ENCODE measurements around the gene TTLL11. TPM values are rescaled to one million over a fixed set of nuclear protein-coding genes. Genes with fewer than 3 reads are reported as not detected.
A peak's percentile ranks its signal among the peaks of the same experiment; 100 is the strongest.

TTLL11 gene
- total RNA-seq, 4 donors from 2014 or later = 7.4 to 14.7 (median 11.0) TPM

DNA sequence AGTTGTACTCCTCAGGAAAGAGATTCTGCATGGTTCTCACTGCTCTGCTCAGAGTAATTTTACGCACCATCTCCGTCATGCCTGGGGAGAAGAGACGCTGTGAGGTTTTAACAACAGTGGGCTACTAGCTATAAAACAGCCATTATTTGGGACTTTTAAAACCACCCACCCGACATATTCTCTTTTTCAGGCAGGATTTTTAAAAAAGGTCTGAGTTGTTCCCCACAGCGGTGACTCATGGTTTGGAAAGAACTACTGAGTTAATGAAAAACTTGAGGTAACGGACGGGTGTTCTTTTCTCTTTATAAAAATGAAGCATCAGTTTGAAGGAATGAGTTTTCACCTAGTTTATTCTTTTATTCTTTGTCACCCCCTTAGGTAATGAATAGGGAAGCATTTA, 61.3 kb downstream of the TTLL11 start:
- no peak for DNase-seq
- TF ChIP-seq, protein P1, sequence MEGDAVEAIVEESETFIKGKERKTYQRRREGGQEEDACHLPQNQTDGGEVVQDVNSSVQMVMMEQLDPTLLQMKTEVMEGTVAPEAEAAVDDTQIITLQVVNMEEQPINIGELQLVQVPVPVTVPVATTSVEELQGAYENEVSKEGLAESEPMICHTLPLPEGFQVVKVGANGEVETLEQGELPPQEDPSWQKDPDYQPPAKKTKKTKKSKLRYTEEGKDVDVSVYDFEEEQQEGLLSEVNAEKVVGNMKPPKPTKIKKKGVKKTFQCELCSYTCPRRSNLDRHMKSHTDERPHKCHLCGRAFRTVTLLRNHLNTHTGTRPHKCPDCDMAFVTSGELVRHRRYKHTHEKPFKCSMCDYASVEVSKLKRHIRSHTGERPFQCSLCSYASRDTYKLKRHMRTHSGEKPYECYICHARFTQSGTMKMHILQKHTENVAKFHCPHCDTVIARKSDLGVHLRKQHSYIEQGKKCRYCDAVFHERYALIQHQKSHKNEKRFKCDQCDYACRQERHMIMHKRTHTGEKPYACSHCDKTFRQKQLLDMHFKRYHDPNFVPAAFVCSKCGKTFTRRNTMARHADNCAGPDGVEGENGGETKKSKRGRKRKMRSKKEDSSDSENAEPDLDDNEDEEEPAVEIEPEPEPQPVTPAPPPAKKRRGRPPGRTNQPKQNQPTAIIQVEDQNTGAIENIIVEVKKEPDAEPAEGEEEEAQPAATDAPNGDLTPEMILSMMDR (IDR thresholded peaks at IDR 0.05) = no peak
- no peak for TF ChIP-seq POLR2A (IDR thresholded peaks at IDR 0.05)
- H3K4me1 ChIP-seq = no peaks in the 10 kb centered on the region
- H3K36me3 ChIP-seq = no peaks in the 10 kb centered on the region
- peak overlapping the region; percentile 17 to 52 for H3K27ac ChIP-seq
- H3K27me3 ChIP-seq = no peaks in the 10 kb centered on the region
- no peak overlapping the region for H3K4me3 ChIP-seq
- intact Hi-C loops (cut with DNase I; ENCODE audit: low total_unique reads) = no loop called here
- H3K9me3 ChIP-seq = no peaks in the 10 kb centered on the region

DNA sequence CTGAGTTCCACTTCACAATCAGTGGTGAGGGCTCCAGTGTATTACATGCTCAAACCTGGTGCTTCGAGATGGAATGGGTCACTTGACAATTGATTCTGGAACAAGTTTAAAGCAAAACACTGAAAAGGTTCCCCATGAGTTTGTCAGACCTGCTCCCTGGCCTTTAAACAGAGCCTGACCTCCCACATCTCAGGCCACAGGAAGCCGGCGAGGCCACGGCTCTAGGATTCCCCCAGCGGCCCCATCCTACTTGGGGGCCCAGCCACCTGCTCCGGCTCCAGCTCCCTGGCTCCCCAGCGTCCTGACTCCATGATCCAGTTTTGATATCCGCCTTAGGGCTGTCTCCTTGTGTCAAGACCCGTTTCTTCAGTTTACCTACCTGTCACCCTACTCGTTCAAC, 62.0 kb downstream of the TTLL11 start:
- Histone ChIP-seq H3K27ac (no peak overlapping the region), H3K27me3 (no peaks in the 10 kb centered on the region), H3K4me3 (no peak overlapping the region), H3K9me3 (no peaks in the 10 kb centered on the region), H3K36me3 (no peaks in the 10 kb centered on the region), H3K4me1 (no peaks in the 10 kb centered on the region)
- TF ChIP-seq, protein P1 (IDR thresholded peaks at IDR 0.05) = no peak
- TF ChIP-seq POLR2A (IDR thresholded peaks at IDR 0.05) = no peak
- DNase-seq = no peak
- intact Hi-C loops (cut with DNase I; ENCODE audit: low total_unique reads) = no loop called here

DNA sequence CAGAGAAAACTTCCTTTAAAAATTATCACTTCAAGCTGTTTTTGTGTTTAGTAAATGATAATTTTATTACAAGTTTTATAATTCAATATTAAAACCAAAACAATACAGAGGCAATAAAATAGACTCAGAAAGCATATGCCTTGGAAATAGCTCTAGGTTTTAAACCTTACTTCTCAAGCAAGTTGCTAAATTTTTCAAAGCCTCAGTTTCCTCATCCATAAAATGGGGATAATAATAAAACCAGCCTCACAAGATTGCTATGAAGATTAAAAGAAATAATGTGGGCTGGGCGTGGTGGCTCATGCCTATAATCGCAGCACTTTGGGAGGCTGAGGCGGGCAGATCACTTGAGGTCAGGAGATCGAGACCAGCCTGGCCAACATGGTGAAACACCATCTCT, 62.8 kb downstream of the TTLL11 start:
- intact Hi-C loops (cut with DNase I; ENCODE audit: low total_unique reads) = no loop called here
- DNase-seq = no peak
- H3K9me3 ChIP-seq = no peaks in the 10 kb centered on the region
- TF ChIP-seq, protein P1 (IDR thresholded peaks at IDR 0.05) = no peak
- TF ChIP-seq POLR2A (IDR thresholded peaks at IDR 0.05) = no peak
- no peaks in the 10 kb centered on the region for H3K36me3 ChIP-seq
- H3K4me1 ChIP-seq = no peaks in the 10 kb centered on the region
- no peak overlapping the region for H3K27ac ChIP-seq
- no peak overlapping the region for H3K4me3 ChIP-seq
- no peaks in the 10 kb centered on the region for H3K27me3 ChIP-seq

DNA sequence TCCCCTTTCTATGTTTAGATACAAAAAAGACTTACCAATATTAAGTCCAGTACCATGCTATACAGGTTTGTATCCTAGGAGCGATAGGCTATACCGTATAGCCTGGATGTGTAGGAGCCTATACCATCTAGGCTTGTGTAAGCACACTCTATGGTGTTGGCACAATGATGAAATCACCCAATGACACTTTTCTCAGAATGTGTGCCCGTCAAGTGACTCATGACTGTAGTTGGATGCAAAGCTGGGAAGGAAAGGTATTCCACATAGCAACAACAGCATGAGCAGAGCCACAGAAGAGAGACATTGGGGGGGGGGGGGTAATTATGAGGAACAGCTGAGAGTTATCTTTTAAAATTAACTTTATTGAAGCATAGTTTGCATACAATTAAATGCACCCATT, 63.2 kb downstream of the TTLL11 start:
- DNase-seq = no peak
- TF ChIP-seq POLR2A (IDR thresholded peaks at IDR 0.05) = no peak
- TF ChIP-seq, protein P1 (IDR thresholded peaks at IDR 0.05) = no peak
- Histone ChIP-seq H3K27ac (no peak overlapping the region), H3K36me3 (no peaks in the 10 kb centered on the region), H3K4me1 (no peaks in the 10 kb centered on the region), H3K9me3 (no peaks in the 10 kb centered on the region), H3K4me3 (no peak overlapping the region), H3K27me3 (no peaks in the 10 kb centered on the region)
- intact Hi-C loops (cut with DNase I; ENCODE audit: low total_unique reads) = no loop called here

DNA sequence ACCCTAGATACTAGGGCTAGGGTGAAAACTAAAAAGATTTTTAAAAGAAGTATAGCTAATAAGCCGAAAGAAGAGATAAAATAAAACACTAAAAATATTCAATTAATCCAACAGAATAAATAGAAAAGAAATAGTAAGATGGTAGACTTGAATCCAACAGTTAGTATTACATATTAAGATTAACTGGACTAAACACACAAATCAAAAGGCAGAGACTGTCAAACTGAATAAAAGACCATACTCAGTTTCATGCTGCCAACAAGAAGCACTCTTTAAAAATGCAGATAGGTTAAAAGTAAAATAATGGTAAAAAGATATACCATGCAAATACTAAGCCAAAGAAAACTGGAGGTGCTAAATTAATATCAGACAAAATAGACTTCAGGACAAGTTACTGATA, 65.0 kb downstream of the TTLL11 start:
- Histone ChIP-seq H3K27me3 (no peaks in the 10 kb centered on the region), H3K4me3 (no peak overlapping the region), H3K9me3 (no peaks in the 10 kb centered on the region), H3K27ac (no peak overlapping the region), H3K4me1 (no peaks in the 10 kb centered on the region), H3K36me3 (no peaks in the 10 kb centered on the region)
- DNase-seq = no peak
- intact Hi-C loops (cut with DNase I; ENCODE audit: low total_unique reads) = no loop called here
- no peak for TF ChIP-seq POLR2A (IDR thresholded peaks at IDR 0.05)
- TF ChIP-seq, protein P1 (IDR thresholded peaks at IDR 0.05) = no peak

Data from uterus (tissue), 4 donors.